ENCODE data around the gene MAPK8IP2. TPM values are rescaled to one million over a fixed set of nuclear protein-coding genes. Genes with fewer than 3 reads are reported as not detected.

Gene MAPK8IP2
- total and polyA plus RNA-seq, 2 of the 13 experiments (the other 11 are each of a cell fraction or from before 2014, with no cell fraction given): 1.3 to 2.6 TPM

- TF ChIP-seq CTCF (CRISPR knock-in tag; IDR thresholded peaks at IDR 0.05): 0 out of 2 replicates have a peak, but pooled peaks have one; percentile 4
- peak; percentile 61 for TF ChIP-seq TBX2 (CRISPR knock-in tag; IDR thresholded peaks at IDR 0.05; ENCODE audit: borderline replicate concordance)
- peak; percentile 70; the same call in 1 of the 2 replicates for TF ChIP-seq ZSCAN12 (CRISPR knock-in tag; IDR thresholded peaks at IDR 0.05)
- TF ChIP-seq CEBPB (IDR thresholded peaks at IDR 0.05; ENCODE audit: borderline replicate concordance, low read depth, low read length): no peak
- TF ChIP-seq ISL2 (CRISPR knock-in tag; IDR thresholded peaks at IDR 0.05): 0 out of 2 replicates have a peak, but pooled peaks have one; percentile 15
- TF ChIP-seq TOPORS (CRISPR knock-in tag; IDR thresholded peaks at IDR 0.05): 0 out of 2 replicates have a peak, but pooled peaks have one; percentile 45
- peak in 1 of 2 experiments; percentile 32; a peak in 1 of 4 replicates for TF ChIP-seq ATF4 (CRISPR knock-in tag; IDR thresholded peaks at IDR 0.05)
- TF ChIP-seq SAFB2 (CRISPR knock-in tag; IDR thresholded peaks at IDR 0.05; ENCODE audit: borderline replicate concordance, low read depth): peak; percentile 95
- TF ChIP-seq SNAPC4 (CRISPR knock-in tag; IDR thresholded peaks at IDR 0.05): no peak
- TF ChIP-seq MEIS2 (CRISPR knock-in tag; IDR thresholded peaks at IDR 0.05): peak; percentile 18; the same call in 1 of the 2 replicates
- no peak for TF ChIP-seq POLR2AphosphoS2 (IDR thresholded peaks at IDR 0.05; ENCODE audit: low read depth, low read length)
- no peak for TF ChIP-seq ZBTB46 (CRISPR knock-in tag; IDR thresholded peaks at IDR 0.05; ENCODE audit: borderline replicate concordance)
- TF ChIP-seq RCOR2 (CRISPR knock-in tag; IDR thresholded peaks at IDR 0.05): 0 out of 2 replicates have a peak, but pooled peaks have one; percentile 28
- TF ChIP-seq SOX13 (IDR thresholded peaks at IDR 0.05): no peak
- no peak for TF ChIP-seq SOX13 (CRISPR knock-in tag; conservative IDR thresholded peaks at IDR 0.05 in 1 of 2, IDR thresholded peaks at IDR 0.05 in 1 of 2)
Measured at GRCh38 chr22:50582493-50583293, 17.9 kb upstream of the MAPK8IP2 start, which contains the start of gene CHKB (continued).
